HUES6 (cell line): ENCODE measurements around the gene DPM2.

Source experiments
- H3K27ac ChIP-seq: 2 replicates; pipeline ENCODE4 v1.7.0; 2013; ENCODE audit warnings: low read depth, mild to moderate bottlenecking, low read length, inconsistent platforms
- H3K27me3 ChIP-seq: 2 replicates; pipeline ENCODE4 v1.6.1; 2013; ENCODE audit warnings: low read length; ENCODE audit not compliant: control insufficient read depth, insufficient read depth
- H3K36me3 ChIP-seq: 2 replicates; pipeline ENCODE4 v1.6.1; 2013; ENCODE audit warnings: low read length; ENCODE audit not compliant: control insufficient read depth, insufficient read depth
- H3K4me1 ChIP-seq: 2 replicates; pipeline ENCODE4 v1.6.1; 2013; ENCODE audit warnings: low read length; ENCODE audit not compliant: control insufficient read depth, insufficient read depth
- H3K4me3 ChIP-seq: 2 replicates; pipeline ENCODE4 v1.5.1; 2013; ENCODE audit warnings: low read depth, low read length
- H3K9ac ChIP-seq: one replicate; pipeline ENCODE4 v1.6.1; 2013; ENCODE audit warnings: mild to moderate bottlenecking, low read length
- H3K9me3 ChIP-seq: 2 replicates; pipeline ENCODE4 v1.6.1; 2013; ENCODE audit warnings: low read depth, low read length; ENCODE audit not compliant: control insufficient read depth, insufficient read depth

Gene DPM2

GRCh38 chr9:127931092-127931881, 6.4 kb downstream of the DPM2 start:
- peaks cover 38% of the 10 kb centered on the region for H3K4me1 ChIP-seq
- peak overlapping the region; percentile 55 for H3K9ac ChIP-seq
- H3K4me3 ChIP-seq: peak overlapping the region; percentile 56

DNA sequence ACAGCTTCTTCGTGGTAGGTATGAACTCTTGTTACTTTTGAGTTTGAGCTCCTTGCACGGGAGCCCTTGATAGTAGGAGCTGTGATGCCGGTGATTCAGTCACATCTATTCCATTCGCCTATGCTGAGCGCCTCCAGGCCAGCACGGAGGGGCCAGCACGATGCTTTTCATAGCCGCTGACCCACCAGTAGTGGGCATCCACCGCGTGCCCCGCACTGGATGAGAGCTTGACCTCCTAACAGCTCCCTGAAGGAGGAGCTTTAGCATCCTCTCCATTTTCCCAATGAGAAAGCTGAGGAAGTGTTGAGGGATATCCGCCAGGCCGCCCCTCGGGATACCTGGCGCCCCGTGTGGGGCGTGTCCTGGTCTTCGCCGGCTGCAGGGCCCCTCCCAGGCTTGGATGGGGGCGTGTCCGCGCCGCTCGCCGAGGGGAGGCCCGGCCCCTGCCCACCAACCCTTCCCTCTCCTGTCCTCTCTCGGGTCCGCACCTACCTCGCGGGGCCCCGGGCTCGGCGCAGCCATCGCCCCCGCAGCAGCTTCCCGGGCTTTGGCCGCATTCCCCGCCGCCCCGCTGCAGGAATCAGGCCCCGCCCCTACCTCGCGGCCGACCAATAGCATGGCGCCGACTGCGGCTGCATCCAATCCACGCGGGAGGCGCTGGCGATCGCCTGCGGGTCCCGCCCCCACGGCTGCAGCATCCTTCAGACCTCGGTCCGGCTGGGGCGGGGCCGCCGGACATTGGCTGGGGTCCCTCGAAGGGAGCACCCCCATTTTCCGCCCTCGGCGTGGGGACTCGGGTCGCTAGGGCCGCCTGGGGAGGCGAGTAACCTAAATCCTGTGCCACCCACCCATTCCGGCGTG, 7.2 kb downstream of the DPM2 start, which contains the start of gene PIP5KL1:
Gene PIP5KL1 (minus strand): TSS at position 547 of the 861 bp plus-strand sequence. CDS start 25 bp downstream, at position 522.
- H3K9me3 ChIP-seq: no peaks in the 10 kb centered on the region
- H3K36me3 ChIP-seq: no peaks in the 10 kb centered on the region
- peak within 1 kb of the TSS; percentile 56 for H3K4me3 ChIP-seq
- peak within 1 kb of the TSS; percentile 55 for H3K9ac ChIP-seq
- H3K4me1 ChIP-seq: peaks cover 36% of the 10 kb centered on the region
- H3K27me3 ChIP-seq: peaks cover 43% of the 10 kb centered on the region
- H3K27ac ChIP-seq: peak within 1 kb of the TSS; percentile 27; the same call in 1 of the 2 replicates

More at GRCh38 chr9:127931092-127931881, 6.4 kb downstream of the DPM2 start:
- no peaks in the 10 kb centered on the region for H3K9me3 ChIP-seq
- no peaks in the 10 kb centered on the region for H3K36me3 ChIP-seq
- peaks cover 38% of the 10 kb centered on the region for H3K27me3 ChIP-seq
- peak overlapping the region; percentile 27; the same call in 1 of the 2 replicates for H3K27ac ChIP-seq

DNA sequence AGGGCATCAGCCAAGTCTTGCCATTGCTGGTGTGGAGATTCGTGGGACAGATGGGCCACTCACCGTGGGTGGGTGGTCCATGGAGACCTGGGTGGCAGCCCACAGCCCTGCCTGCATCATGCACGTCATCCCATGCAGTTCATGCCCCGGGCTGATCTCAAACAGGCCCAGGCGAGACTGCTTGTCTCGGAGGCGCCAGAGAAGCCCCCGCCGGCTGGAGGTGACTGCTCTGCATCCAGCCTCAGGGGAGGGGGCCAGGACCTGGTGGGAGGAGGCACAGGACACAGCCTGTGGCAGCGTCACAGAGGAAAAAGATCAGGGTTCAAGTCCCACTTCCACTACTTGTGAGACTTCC, 8.1 kb downstream of the DPM2 start:
- Histone ChIP-seq H3K4me3 (no peak overlapping the region), H3K27me3 (peaks cover 49% of the 10 kb centered on the region), H3K9me3 (no peaks in the 10 kb centered on the region), H3K27ac (no peak overlapping the region), H3K36me3 (no peaks in the 10 kb centered on the region), H3K4me1 (peaks cover 36% of the 10 kb centered on the region), H3K9ac (no peak overlapping the region)

DNA sequence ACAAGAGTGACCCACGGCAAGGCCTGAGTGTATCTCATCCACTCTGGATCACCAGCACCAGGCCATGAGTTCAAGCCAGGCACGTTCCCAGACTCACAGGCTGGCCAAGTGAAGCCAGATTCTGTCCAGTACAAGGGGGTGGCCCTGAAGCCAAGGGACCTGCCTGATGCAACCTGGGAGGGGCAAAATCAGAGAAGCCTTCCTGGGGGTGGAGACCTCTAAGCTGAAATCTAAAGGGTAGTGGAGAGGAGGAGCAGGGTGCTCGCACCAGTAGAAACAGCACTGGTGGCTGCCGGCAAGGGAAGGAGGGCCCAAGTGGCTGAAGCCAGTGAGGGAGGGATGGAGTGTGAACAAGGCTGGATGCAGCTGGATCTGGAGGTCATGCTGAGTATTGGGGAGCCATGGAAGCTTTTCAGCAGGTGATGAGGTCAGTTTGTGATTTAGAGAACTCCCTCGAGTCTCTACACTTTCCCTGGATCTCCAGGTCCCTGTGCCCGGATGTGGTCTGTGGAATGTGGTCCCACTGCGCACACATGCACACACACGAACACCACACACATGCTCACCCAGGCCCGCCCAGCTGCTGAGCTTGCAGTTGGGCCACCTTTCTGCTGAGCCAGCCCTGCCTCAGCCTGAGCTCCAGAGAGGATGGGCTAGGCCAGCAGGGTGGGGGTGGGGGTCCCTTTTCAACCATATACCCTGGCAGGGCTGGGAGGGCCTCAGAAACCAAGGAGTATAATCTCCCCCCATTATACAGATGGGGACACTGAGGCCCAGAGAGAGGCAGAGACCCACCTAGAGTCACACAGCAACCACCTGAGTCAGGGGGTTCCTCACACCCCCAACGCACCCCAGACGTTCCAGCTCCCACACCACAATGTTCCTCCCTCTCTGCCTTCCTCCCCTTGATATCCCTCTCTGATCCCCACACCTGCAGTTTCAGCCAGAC, 8.7 kb downstream of the DPM2 start:
- Histone ChIP-seq H3K4me3 (peak overlapping the region; percentile 70; the same call in 1 of the 2 replicates), H3K36me3 (no peaks in the 10 kb centered on the region), H3K27me3 (peaks cover 50% of the 10 kb centered on the region), H3K9me3 (no peaks in the 10 kb centered on the region), H3K4me1 (peaks cover 36% of the 10 kb centered on the region), H3K9ac (no peak overlapping the region), H3K27ac (no peak overlapping the region)

GRCh38 chr9:127927988-127928675, 9.5 kb downstream of the DPM2 start:
- Histone ChIP-seq H3K27ac (no peak overlapping the region), H3K4me3 (peak overlapping the region; percentile 70), H3K9me3 (no peaks in the 10 kb centered on the region), H3K4me1 (peaks cover 36% of the 10 kb centered on the region), H3K36me3 (no peaks in the 10 kb centered on the region), H3K27me3 (peaks cover 50% of the 10 kb centered on the region), H3K9ac (no peak overlapping the region)

DNA sequence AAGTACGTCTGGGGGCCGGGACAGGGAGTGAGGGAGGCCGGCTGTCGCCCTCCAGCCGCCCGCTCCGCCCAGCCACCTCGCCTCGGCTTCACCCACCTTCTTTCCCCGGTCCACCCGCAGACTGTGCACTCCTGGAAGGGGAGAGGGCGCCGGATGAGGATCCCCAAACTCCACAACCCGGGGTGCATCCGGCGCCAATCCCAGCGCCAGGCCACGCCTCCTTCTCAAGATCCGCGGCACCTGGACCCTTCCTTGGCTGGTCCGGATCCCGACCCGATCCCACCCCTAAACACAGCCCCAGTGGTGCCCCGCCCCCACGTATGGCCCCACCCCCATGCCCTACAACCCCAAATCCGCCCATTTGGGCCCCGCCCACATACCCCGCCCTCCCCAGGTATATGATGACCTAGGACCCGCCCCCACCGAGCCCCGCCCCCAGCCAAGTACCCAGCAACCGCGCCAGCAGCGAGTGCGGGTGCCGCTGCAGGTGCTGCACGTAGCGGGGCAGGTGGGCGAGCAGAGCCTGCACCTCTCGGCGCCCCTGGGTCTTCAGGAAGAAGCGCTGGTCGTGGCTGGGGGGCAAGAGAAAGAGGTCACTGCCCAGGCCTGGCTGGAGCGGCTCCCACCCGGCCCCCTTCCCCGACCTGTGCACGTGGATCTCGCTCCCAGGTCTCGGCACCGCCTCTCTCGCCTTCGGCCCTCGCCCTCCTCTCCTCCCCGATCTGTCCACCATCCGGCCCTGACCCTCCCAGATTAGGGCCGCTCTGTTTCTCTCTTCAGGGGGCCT, 10.3 kb downstream of the DPM2 start:
- peaks cover 36% of the 10 kb centered on the region for H3K4me1 ChIP-seq
- no peaks in the 10 kb centered on the region for H3K9me3 ChIP-seq
- H3K27me3 ChIP-seq: peaks cover 50% of the 10 kb centered on the region
- no peak overlapping the region for H3K27ac ChIP-seq
- H3K4me3 ChIP-seq: peak overlapping the region; percentile 70
- H3K9ac ChIP-seq: peak overlapping the region; percentile 0
- H3K36me3 ChIP-seq: no peaks in the 10 kb centered on the region

- Histone ChIP-seq H3K36me3 (no peaks in the 10 kb centered on the region), H3K9ac (peak overlapping the region; percentile 0), H3K4me3 (peak overlapping the region; percentile 70), H3K27ac (no peak overlapping the region), H3K4me1 (peaks cover 36% of the 10 kb centered on the region), H3K27me3 (peaks cover 55% of the 10 kb centered on the region), H3K9me3 (no peaks in the 10 kb centered on the region)
These were observed 10.8 kb downstream of the DPM2 start for GRCh38 chr9:127926906-127927200.

- Histone ChIP-seq H3K27me3 (peaks cover 59% of the 10 kb centered on the region), H3K36me3 (no peaks in the 10 kb centered on the region), H3K4me3 (peak overlapping the region; percentile 70), H3K4me1 (peaks cover 30% of the 10 kb centered on the region), H3K9me3 (no peaks in the 10 kb centered on the region), H3K27ac (no peak overlapping the region), H3K9ac (peak overlapping the region; percentile 0)
These were observed 11.4 kb downstream of the DPM2 start for GRCh38 chr9:127925959-127926905.
